Progenitor cell of endocrine pancreas (in vitro differentiated cells): Measurements from ENCODE around the gene ETNK2. TPM values are rescaled to one million over a fixed set of nuclear protein-coding genes. Genes with fewer than 3 reads are reported as not detected.

ENCODE experiments used
- DNase-seq: peaks from one replicate; pipeline ENCODE4 v3.0.0; 2021; ENCODE audit warnings: low spot score; ENCODE audit not compliant: unreplicated experiment
- H3K27ac Mint-ChIP-seq: 2 replicates; pipeline ENCODE4 v1.8.0; 2021; ENCODE audit warnings: mild to moderate bottlenecking, moderate library complexity, mixed read lengths
- H3K27me3 Mint-ChIP-seq: 2 replicates; pipeline ENCODE4 v1.8.0; 2021; ENCODE audit warnings: mixed read lengths
- H3K36me3 Mint-ChIP-seq: 2 replicates; pipeline ENCODE4 v1.8.0; 2022; ENCODE audit warnings: mixed read lengths; ENCODE audit not compliant: insufficient read depth
- H3K4me1 Mint-ChIP-seq: 2 replicates; pipeline ENCODE4 v1.8.0; 2021; ENCODE audit warnings: low read depth, mixed read lengths
- H3K4me3 Mint-ChIP-seq: 2 replicates; pipeline ENCODE4 v1.8.0; 2021; ENCODE audit warnings: low read depth, mild to moderate bottlenecking, moderate library complexity, mixed read lengths
- H3K9me3 Mint-ChIP-seq: 2 replicates; pipeline ENCODE4 v1.8.0; 2021; ENCODE audit warnings: low read depth, mixed read lengths
- total RNA-seq: library from RNA; stranded (reverse); gene quantifications from 2 replicates; pipeline ENCODE4 v1.2.1, GENCODE V29; 2021
- TF ChIP-seq, protein P1 (sequence below): fragments of 200-600 bp; sonication (generic); IDR thresholded peaks from one replicate; pipeline ENCODE4 v1.5.0; 2021; ENCODE audit warnings: antibody characterized with exemption, mild to moderate bottlenecking; ENCODE audit not compliant: unreplicated experiment

ETNK2 gene
- total RNA-seq, 1 donor from 2014 or later, result 22.6 TPM

DNA sequence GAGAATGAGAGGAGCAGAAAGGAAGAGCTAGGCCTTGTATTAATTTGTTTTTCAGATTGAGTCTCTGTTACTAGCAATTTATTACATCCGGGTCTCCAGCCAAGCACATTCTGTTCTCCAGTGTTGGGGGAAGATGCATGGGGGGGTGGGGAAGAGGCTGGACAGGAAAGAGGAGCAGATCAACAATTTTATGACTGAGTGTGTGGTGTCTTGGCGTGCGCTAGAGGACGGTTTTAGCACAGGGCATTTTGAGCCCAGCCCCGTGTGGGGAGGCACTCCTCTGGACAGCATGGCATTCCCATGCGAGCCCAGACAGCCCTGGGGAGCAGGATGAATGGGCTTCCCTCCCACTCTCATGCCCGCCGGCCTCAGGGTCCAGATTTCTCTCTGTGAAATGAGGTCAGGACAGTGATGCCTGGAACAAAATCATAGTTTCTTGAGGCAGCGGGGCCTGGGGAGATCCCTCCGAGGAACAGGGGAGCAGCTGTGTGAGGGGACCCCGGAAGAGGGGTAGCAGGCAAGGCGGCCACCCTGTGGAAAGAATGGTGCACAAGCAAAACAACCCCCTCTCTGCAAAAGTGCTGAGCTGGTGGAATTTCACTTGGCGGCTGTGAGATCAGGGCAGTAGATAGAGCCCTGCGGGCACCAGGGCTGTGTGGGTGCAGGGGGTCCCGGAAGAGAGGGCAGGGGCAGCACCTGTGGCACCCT, 62.6 kb downstream of the ETNK2 start:
- no peaks in the 10 kb centered on the region for H3K9me3 Mint-ChIP-seq
- peaks cover 56% of the 10 kb centered on the region for H3K4me1 Mint-ChIP-seq
- TF ChIP-seq, protein P1, sequence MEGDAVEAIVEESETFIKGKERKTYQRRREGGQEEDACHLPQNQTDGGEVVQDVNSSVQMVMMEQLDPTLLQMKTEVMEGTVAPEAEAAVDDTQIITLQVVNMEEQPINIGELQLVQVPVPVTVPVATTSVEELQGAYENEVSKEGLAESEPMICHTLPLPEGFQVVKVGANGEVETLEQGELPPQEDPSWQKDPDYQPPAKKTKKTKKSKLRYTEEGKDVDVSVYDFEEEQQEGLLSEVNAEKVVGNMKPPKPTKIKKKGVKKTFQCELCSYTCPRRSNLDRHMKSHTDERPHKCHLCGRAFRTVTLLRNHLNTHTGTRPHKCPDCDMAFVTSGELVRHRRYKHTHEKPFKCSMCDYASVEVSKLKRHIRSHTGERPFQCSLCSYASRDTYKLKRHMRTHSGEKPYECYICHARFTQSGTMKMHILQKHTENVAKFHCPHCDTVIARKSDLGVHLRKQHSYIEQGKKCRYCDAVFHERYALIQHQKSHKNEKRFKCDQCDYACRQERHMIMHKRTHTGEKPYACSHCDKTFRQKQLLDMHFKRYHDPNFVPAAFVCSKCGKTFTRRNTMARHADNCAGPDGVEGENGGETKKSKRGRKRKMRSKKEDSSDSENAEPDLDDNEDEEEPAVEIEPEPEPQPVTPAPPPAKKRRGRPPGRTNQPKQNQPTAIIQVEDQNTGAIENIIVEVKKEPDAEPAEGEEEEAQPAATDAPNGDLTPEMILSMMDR, result no peak
- H3K4me3 Mint-ChIP-seq, result no peak overlapping the region
- DNase-seq, result no peak
- no peaks in the 10 kb centered on the region for H3K36me3 Mint-ChIP-seq
- H3K27ac Mint-ChIP-seq, result peak overlapping the region; percentile 46
- H3K27me3 Mint-ChIP-seq, result no peaks in the 10 kb centered on the region

DNA sequence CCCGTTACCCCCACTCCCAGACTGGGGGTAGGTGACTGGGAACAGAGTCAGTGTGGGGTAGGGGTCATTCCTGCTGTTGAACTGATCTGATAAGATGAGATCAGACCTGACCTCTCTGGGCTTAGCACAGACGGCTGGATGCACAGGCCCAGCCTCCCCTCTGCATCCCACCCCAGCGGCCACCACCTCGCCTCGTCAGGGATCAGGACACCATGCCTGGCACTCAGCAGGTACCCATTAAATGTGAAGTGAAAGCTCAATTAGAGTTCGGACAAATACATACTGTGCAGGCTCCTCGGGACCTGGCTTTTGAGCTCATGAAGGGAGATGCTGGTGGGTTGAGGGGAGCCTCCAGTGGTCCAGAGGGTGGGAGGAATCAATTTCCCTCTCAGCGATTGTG, 63.2 kb downstream of the ETNK2 start:
- TF ChIP-seq, protein P1, result no peak
- no peaks in the 10 kb centered on the region for H3K27me3 Mint-ChIP-seq
- no peaks in the 10 kb centered on the region for H3K36me3 Mint-ChIP-seq
- H3K4me1 Mint-ChIP-seq, result peaks cover 56% of the 10 kb centered on the region
- no peak for DNase-seq
- H3K27ac Mint-ChIP-seq, result peak overlapping the region; percentile 46
- H3K4me3 Mint-ChIP-seq, result no peak overlapping the region
- H3K9me3 Mint-ChIP-seq, result no peaks in the 10 kb centered on the region

DNA sequence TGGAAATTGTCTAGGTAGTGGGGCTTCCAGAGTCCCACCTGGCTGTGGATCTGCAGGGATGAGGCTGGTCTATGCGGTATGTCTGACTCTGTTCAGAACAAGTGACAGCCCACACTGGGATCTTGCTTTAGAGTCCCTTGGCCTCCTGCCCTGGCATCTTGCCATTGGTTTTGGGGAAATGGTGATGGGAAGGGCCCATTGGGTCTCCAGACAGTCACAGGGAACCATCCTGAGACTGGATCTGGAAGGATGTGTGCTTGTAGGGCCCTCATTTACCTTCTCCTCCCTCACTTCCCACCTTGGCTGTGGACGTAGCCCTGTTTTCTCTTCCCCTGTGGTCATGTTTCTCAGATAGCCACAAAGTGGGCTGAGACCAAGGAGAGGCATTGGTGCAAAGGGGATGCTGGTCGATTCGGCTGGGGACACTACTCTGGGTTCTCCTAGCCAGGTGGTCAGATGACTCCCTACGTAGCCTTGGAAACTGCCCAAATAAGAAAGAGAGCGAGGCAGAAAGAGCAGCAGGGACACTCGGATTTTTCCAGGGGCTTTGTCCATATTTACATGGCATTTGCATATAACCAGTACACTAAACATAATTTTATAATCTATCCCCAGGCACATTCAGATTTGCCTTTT, 63.8 kb downstream of the ETNK2 start:
- peak overlapping the region; percentile 78 for H3K27ac Mint-ChIP-seq
- H3K4me1 Mint-ChIP-seq, result peaks cover 57% of the 10 kb centered on the region
- H3K27me3 Mint-ChIP-seq, result no peaks in the 10 kb centered on the region
- H3K4me3 Mint-ChIP-seq, result no peak overlapping the region
- H3K9me3 Mint-ChIP-seq, result no peaks in the 10 kb centered on the region
- TF ChIP-seq, protein P1, result no peak
- DNase-seq, result no peak
- no peaks in the 10 kb centered on the region for H3K36me3 Mint-ChIP-seq

DNA sequence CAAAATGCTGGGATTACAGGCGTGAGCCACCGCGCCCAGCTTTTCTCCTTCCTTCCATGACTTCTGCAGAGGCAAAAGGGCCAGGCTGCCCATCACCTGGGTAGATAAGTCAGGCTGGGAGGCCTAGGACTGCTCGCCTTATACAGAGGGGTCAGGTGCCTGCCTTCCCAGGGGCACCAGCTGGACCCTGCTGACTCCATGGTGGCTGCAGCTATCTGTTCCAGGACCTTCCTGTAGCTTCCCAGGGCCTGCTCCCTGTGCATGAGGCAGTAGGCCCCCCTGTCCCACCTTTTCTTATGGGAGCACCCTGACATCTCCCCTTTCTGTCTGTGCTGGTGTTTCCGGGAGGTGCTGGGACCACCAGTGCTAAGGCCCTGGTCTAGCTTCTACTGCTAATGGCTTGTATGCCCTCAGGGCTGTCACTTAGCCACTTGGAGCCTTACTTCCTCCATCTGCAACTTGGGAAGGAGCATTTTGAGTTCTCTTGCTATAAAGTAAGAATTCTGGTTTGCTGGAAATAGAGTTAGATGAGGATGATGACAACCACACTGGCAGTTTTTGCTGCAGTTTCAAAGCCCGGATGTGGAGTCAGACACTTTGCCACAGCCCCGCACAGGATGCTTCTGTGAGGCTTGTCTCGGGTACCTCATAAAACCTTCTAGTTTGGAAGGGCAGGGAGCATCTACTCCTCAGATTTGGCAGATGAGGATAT, 64.5 kb downstream of the ETNK2 start:
- TF ChIP-seq, protein P1, result no peak
- DNase-seq, result no peak
- Mint-ChIP-seq H3K27me3 (no peaks in the 10 kb centered on the region), H3K27ac (no peak overlapping the region), H3K36me3 (no peaks in the 10 kb centered on the region), H3K9me3 (no peaks in the 10 kb centered on the region), H3K4me3 (no peak overlapping the region), H3K4me1 (peaks cover 57% of the 10 kb centered on the region)

- TF ChIP-seq, protein P1, result no peak
Observed at GRCh38 chr1:204085876-204086275, 66.0 kb downstream of the ETNK2 start.

More at GRCh38 chr1:204085876-204086275, 66.0 kb downstream of the ETNK2 start:
- Mint-ChIP-seq H3K9me3 (no peaks in the 10 kb centered on the region), H3K4me1 (peaks cover 58% of the 10 kb centered on the region), H3K36me3 (no peaks in the 10 kb centered on the region), H3K27me3 (no peaks in the 10 kb centered on the region), H3K27ac (peak overlapping the region; percentile 45), H3K4me3 (no peak overlapping the region)
- no peak for DNase-seq
